ENCODE measurements around the gene TMEM190.
"Not testable (repeated sequence)": the region's sequence is repeated elsewhere in the genome, so short reads cannot be mapped to it uniquely, and the experiment has no call there.

TMEM190 gene

DNA sequence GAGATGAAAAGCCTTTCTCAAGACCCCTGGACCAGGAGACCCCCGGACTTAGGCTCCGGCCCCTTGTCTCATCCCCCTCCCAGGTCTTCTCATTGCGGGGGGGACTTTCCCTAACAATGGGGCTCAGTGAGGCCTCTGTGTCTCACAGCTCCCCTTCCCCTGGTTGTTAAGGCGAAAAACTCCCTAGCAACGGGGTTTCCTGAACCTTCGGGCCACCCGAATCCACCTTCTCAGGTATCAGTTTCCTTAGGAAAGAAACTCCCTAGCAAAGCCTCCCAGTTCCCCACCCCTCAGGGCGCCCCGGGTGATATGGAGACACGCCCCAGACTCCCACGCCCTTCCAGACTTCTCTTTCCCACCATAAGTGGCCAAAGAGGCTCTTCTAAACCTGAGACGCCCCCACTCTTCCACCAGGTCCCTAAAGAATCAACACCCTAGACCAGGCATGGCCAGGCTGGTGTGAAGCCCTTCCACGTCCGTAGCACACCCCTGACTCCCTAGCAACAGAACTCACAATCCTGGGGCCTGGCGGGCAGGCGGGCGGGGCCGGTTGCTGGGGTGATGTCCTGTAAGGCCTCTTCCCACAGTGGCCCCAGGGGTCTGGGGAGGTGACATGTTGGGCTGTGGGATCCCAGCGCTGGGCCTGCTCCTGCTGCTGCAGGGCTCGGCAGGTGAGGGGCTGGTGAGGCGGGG, at the start of gene TMEM190:
TMEM190 (plus strand) TSS at position 586 of the 693 bp plus-strand sequence; CDS start at position 614, 28 bp downstream.
- no peak for DNase-seq

DNA sequence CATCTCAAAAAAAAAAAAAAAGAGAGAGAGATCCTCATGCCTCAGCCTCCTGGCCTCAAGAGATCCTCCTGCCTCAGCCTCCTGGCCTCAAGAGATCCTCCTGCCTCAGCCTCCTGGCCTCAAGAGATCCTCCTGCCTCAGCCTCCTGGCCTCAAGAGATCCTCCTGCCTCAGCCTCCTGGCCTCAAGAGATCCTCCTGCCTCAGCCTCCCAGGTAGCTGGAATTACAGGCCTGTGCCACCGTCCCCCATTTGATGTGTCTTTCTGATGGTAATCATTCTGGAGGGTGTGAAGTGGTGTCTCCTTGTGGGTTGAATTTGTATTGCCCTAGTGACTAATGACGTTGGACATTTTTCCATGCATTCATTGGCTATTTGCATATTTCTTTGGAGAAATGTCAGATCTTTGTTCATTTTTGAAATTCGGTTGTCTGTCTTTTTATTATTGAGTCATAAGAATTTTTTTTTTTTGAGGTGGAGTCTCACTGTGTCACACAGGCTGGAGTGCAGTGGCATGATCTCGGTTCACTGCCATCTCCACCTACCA, 47.8 kb upstream of the TMEM190 start:
- not testable (repeated sequence) for DNase-seq

DNA sequence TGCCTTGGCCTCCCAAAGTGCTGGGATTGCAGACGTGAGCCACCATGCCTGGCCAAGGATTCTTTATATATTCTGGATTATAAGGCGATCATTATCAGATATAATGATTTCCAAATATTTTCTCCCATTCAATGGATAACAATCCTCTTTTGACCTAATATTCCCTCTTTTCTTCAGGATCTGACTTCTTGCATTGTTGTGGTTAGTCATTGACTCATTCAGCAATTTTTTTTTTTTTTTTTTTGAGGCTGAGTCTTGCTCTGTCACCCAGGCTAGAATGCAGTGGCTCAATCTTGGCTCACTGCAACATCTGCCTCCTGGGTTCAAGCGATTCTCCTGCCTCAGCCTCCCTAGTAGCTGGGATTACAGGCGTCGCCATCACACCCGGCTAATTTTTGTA, 46.8 kb upstream of the TMEM190 start:
- DNase-seq, result not testable (repeated sequence)

DNA sequence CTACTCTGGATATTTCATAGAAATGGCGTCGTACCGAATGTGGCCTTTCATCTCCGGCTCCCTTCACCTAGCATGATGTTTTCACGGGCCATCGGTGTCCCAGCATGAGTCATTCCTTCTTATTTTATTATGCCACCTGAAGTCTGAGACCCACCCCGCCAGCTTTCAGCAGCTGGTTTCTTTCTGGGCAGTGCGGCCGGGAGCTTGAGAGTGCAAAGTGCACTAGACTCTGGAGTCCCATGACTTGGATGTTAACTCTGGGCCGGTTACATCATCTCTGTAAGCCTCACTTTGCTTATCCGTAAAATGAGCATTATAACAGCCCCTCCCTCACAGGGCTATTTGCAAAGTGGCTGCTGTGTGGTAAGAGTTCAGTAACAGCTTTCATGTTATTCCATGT, 42.8 kb upstream of the TMEM190 start:
- no peak for DNase-seq

DNA sequence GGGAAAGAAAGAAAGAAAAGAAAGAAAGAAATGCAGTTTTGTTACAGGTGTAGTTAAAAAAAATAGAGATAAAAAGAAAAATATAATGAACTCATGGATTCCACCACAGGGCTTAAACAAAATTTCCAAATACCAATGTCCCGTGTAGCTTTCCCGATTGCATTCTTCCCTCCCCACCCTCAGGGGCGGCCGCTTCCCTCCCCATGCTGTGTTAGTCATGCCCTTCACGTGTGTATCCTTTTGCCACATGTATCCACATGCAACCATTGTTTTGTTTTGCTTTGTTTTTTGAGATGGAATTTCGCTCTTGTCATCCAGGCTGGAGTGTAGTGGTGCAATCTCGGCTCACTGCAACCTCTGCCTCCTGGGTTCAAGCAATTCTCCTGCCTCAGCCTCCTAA, 40.5 kb upstream of the TMEM190 start:
- no peak for DNase-seq

- peak; percentile 100 for DNase-seq
These were observed 37.3 kb upstream of the TMEM190 start, which contains the start of gene KMT5C for GRCh38 chr19:55339105-55339888. TSS of gene KMT5C (plus strand) at chr19:55339876. CDS start at chr19:55341937, 2,061 bp downstream.

GRCh38 chr19:55339889-55340783, 36.5 kb upstream of the TMEM190 start:
- no peak for DNase-seq

- peak; percentile 32 for DNase-seq
These were observed 35.9 kb upstream of the TMEM190 start for GRCh38 chr19:55340784-55341147.

DNA sequence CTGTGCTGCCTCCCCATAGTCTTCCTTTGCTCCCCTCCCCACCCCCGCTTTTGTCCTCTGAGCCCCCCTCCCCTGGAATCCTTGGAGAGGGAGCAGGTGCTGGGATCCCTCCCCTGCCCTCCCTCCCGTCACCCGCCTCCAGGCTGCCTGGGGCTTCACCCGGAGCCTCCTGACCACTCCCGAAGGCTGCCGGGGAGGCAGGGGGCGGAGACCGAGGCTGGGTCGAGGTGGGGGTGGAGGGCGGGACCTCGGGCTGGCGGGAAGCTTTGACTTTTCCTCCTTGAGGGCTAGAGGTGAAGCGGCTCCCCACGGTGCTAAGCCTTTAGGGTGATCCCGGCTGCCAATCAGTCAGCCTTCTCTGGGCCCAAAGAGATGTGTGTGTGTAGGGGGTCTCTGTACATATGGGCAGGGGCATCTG, 35.4 kb upstream of the TMEM190 start:
- DNase-seq, result peak; percentile 87

GRCh38 chr19:55341595-55342531, 34.8 kb upstream of the TMEM190 start:
- DNase-seq, result no peak

- no peak for DNase-seq
These were observed 32.2 kb upstream of the TMEM190 start for GRCh38 chr19:55344444-55344843.

GRCh38 chr19:55345101-55345817, 31.4 kb upstream of the TMEM190 start:
- no peak for DNase-seq

DNA sequence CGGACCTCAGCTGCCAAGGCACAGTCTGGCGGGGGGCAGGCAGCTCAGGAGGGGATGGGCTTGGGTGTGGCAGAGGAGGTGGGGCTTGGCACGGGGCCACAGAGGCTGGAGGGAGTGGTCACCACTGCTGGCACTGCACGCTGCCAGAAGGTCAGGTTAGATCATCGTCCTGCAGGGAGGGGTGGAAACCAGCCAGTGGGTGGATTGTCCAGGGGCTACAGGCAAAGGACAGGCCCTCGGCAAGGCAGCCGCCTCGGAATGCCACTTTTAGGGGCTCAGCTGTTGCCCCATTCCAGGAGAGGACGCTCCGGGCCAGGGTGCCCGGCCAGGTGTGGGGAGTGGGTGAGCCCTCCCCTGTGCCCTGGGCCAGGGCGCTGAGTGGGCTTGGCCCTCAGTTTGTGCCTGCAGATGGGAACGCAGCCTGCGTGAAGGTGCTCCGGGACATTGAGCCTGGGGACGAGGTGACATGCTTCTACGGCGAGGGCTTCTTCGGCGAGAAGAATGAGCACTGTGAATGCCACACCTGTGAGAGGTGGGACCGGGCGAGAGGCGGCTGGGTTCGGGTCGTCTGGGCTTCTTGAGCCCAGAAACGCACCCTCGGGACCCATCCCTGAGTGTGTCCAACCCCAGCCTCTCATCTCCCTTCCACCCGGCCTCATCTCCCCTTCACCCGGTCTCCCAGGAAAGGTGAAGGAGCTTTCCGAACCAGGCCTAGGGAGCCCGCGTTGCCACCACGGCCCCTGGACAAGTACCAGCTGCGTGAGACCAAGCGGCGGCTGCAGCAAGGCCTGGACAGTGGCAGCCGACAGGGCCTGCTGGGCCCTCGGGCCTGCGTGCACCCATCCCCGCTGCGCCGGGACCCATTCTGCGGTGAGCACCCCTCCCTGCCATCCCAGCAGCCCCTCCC, 30.6 kb upstream of the TMEM190 start:
- no peak for DNase-seq

DNA sequence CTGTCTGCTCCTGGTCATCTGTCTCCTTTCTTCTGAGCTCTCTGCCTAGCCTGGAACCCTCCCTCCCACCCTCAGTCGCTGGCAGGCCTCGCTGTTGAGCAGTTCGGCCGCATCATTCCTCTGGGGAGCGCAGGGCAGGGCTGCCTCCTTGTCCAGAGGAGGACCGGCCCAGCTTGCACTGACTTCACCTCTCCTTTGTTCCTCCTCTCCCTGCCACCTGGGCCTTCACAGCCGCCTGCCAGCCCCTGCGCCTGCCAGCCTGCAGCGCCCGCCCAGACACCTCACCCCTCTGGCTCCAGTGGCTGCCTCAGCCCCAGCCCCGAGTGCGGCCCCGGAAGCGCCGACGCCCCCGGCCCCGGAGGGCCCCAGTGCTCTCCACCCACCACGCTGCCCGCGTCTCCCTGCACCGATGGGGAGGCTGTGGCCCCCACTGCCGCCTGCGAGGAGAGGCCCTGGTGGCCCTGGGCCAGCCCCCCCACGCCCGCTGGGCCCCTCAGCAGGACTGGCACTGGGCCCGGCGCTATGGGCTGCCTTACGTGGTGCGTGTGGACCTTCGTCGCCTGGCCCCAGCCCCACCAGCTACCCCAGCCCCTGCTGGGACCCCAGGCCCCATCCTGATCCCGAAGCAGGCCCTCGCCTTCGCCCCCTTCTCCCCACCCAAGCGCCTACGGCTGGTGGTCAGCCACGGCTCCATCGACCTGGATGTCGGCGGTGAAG, 29.7 kb upstream of the TMEM190 start:
- no peak for DNase-seq

GRCh38 chr19:55347442-55348009, 29.1 kb upstream of the TMEM190 start:
- no peak for DNase-seq

GRCh38 chr19:55348317-55349034, 28.1 kb upstream of the TMEM190 start:
- no peak for DNase-seq

DNA sequence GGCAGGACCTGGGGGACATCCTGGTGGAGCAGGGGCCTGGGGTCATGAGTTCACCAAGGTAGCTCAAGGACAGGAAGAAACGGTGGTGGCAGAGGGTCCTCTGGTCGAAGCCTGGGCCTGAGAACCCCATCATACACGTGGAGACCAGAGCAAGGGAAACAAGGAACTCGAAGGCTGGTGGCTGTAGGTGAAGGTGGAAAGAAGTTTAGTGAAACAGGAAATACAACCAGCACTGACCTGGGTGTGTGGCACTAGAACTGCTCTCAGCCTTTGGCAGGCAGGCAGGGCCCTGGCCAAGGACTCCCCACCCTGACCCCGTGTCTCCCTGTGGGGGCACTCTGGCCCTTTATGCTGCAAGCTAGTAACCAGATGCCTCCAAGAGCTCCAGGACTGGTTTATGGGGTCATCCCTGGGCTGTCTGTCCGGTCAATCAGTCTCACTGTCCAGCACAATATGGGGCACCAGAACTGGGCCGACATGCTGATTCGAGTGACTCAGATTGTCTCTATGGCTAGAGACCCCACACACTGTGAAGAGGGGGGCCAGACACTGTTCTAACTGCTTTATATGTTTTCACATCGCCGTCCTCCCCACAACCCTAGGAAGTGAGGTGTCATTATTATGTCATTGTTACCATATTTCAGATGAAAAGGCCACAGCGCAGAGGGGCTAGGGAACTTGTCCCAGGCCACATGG, 25.9 kb upstream of the TMEM190 start:
- no peak for DNase-seq

DNA sequence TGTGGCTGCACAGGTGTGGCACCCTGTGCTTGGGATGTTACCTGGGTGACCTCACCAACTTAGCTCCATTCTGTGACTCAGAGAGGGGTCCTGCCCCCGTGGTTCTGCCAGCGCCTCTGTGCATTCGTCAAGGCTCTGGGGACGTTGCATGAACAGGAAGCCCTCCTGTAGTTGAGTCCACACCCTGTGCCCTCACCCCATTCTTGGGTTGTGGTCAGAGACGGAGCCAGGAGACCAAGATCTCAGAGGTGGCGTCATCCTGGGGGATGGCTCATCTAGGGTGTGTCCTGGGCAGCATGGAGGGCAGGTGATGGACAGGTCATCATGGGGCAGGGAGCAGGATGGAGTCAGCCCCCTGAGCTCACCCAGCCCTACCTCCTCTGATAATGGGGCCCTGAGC, 24.6 kb upstream of the TMEM190 start:
- no peak for DNase-seq

Measured in stimulated activated CD4-positive, alpha-beta T cell treated with anti-CD3 and anti-CD28 coated beads, Interleukin-15, amount 100 ng/mL, for 24 hours (primary cell).